GM12864 (cell line): ENCODE results near the gene OR51A7.
"Not testable (repeated sequence)": the region's sequence is repeated elsewhere in the genome, so short reads cannot be mapped to it uniquely, and the experiment has no call there.

Source experiments
- DNase-seq: peaks from one replicate; pipeline ENCODE4 v3.0.0-alpha.2; 2011; ENCODE audit warnings: low read depth
- H3K4me3 ChIP-seq: 2 replicates; pipeline ENCODE4 v1.5.1; 2011; ENCODE audit warnings: mild to moderate bottlenecking, low read depth, low read length, control low read depth
- CTCF ChIP-seq: IDR thresholded peaks from 2 replicates; pipeline ENCODE4 v1.5.1; 2011; ENCODE audit warnings: low read depth, mild to moderate bottlenecking, moderate library complexity, low read length, control low read depth, inconsistent platforms; ENCODE audit errors: missing control alignments

Gene OR51A7

GRCh38 chr11:4903484-4903883 lies at the start of gene OR51A7:
Gene OR51A7, plus strand, starts transcription at chr11:4903783. Its CDS starts 3,587 bp downstream, at chr11:4907370.
- no peak for DNase-seq
- no peak within 1 kb of the TSS for H3K4me3 ChIP-seq
- TF ChIP-seq CTCF = no peak

- H3K4me3 ChIP-seq, DNase-seq: not testable (repeated sequence)
Observed at GRCh38 chr11:4854286-4854685, 49.3 kb upstream of the OR51A7 start.

GRCh38 chr11:4862447-4863236 lies 40.9 kb upstream of the OR51A7 start:
- no peak for TF ChIP-seq CTCF
- DNase-seq = no peak
- no peak overlapping the region for H3K4me3 ChIP-seq

GRCh38 chr11:4863876-4864275 lies 39.7 kb upstream of the OR51A7 start:
- no peak for DNase-seq
- H3K4me3 ChIP-seq = no peak overlapping the region
- no peak for TF ChIP-seq CTCF

GRCh38 chr11:4865855-4866254 lies 37.7 kb upstream of the OR51A7 start:
- H3K4me3 ChIP-seq = no peak overlapping the region
- no peak for DNase-seq
- TF ChIP-seq CTCF = no peak

GRCh38 chr11:4881188-4881587 lies 22.4 kb upstream of the OR51A7 start:
- no peak overlapping the region for H3K4me3 ChIP-seq
- TF ChIP-seq CTCF = no peak
- no peak for DNase-seq

GRCh38 chr11:4881860-4882500 lies 21.6 kb upstream of the OR51A7 start, which contains the start of gene OR51T1:
Gene OR51T1, plus strand, starts transcription at chr11:4881900. Its CDS starts 0 bp downstream, at chr11:4881900.
- H3K4me3 ChIP-seq = no peak within 1 kb of the TSS
- no peak for TF ChIP-seq CTCF
- no peak for DNase-seq
